ENCODE results near the gene CFAP410.

- no peak for TF ChIP-seq TAF1 (IDR thresholded peaks at IDR 0.05; ENCODE audit: borderline replicate concordance, low read depth, low read length)
- TF ChIP-seq POLR2A (IDR thresholded peaks at IDR 0.05; ENCODE audit: low read depth, low read length): no peak
- no peak for TF ChIP-seq POLR2AphosphoS5 (IDR thresholded peaks at IDR 0.05; ENCODE audit: low read depth, low read length)
Measured at GRCh38 chr21:44372616-44373015, 33.4 kb upstream of the CFAP410 start.
